Aorta (tissue), 5 donors: ENCODE measurements around the gene MYL6B. TPM values are rescaled to one million over a fixed set of nuclear protein-coding genes. Genes with fewer than 3 reads are reported as not detected.
A peak's percentile ranks its signal among the peaks of the same experiment; 100 is the strongest.
"Not testable (repeated sequence)": the region's sequence is repeated elsewhere in the genome, so short reads cannot be mapped to it uniquely, and the experiment has no call there.

Experiments used
- ATAC-seq: fragments of 200-7000 bp; cut with Tn5 transposase; one replicate; pipeline ENCODE4 v1.9.1; 2022; ENCODE audit warnings: moderate library complexity; ENCODE audit not compliant: low FRiP score
- DNase-seq, 2 donors: peaks; one replicate each; pipeline ENCODE4 v3.0.0-alpha.2; 2020
- H3K27ac ChIP-seq, 2 donors: one replicate each; pipeline ENCODE4 v1.5.1; 2013; ENCODE audit warnings: low read length in 2 of 2, mild to moderate bottlenecking in 2 of 2, moderate library complexity in 2 of 2, control low read depth in 1 of 2, inconsistent platforms in 1 of 2, low read depth in 1 of 2
- H3K27me3 ChIP-seq, 2 donors: one replicate each; pipeline ENCODE4 v1.6.1; 2013; ENCODE audit warnings: control low read depth in 1 of 2, low read length in 1 of 2, mild to moderate bottlenecking in 1 of 2, moderate library complexity in 1 of 2; ENCODE audit not compliant: insufficient read depth in 2 of 2, control insufficient read depth in 1 of 2
- H3K36me3 ChIP-seq, 2 donors: one replicate each; pipeline ENCODE4 v1.6.1; 2013; ENCODE audit warnings: control low read depth in 1 of 2, low read length in 1 of 2, mild to moderate bottlenecking in 1 of 2; ENCODE audit not compliant: insufficient read depth in 2 of 2, control insufficient read depth in 1 of 2
- H3K4me1 ChIP-seq, 2 donors: one replicate each; pipeline ENCODE4 v1.6.1; 2013; ENCODE audit warnings: low read length in 2 of 2, control low read depth in 1 of 2, mild to moderate bottlenecking in 1 of 2, moderate library complexity in 1 of 2; ENCODE audit not compliant: insufficient read depth in 2 of 2, control insufficient read depth in 1 of 2
- H3K4me3 ChIP-seq, 2 donors: one replicate each; pipeline ENCODE4 v1.5.1; 2013; ENCODE audit warnings: low read length in 2 of 2, control low read depth in 1 of 2, mild to moderate bottlenecking in 1 of 2
- H3K9me3 ChIP-seq: one replicate; pipeline ENCODE4 v1.6.1; 2013; ENCODE audit warnings: mild to moderate bottlenecking, low read length; ENCODE audit not compliant: control insufficient read depth
- WGBS, 2 donors: extraction: QIAGEN DNeasy Blood & Tissue Kit; methylation state at CpG; one replicate each; pipeline ENCODE4 v1.1.7; 2013; 5-methylcytosine and 5-hydroxymethylcytosine counted together
- intact Hi-C, 2 donors: fragments of 100-400 bp; cut with DNase I; formaldehyde crosslinking; loops; one replicate each; pipeline versions ENCODE4 v1.14.2 to v1.15.0; 2022
- polyA plus RNA-seq, 2 donors: library from polyadenylated mRNA; stranded (reverse); fragments of 200-250 nt; gene quantifications; one replicate each; pipeline ENCODE4 v1.2.3, GENCODE V29; 2013
- total RNA-seq, 2 donors: library from RNA; stranded (reverse); fragmentation: NEBNext Ultra II Directional; extraction: Animal tissue kit (Norgen Biotek cat#: 25700); gene quantifications; one replicate each; pipeline ENCODE4 v1.2.1, GENCODE V29; 2021
- donor health status: healthy with polysubstance abuse.
- donor health status: Bipolar disorder and iron deficiency.
- donor health status: DM: no; HTN: no; CAD: no.
- donor health status: DM: no; HTN: no; CAD: no.
- donor health status: DM: yes; HTN: yes; CAD: no.

MYL6B gene
- total and polyA plus RNA-seq, 4 donors = 30.2 to 101 (median 50.4) TPM

- Histone ChIP-seq H3K9me3 (no peaks in the 10 kb centered on the region), H3K4me3 (peak within 1 kb of the TSS; percentile 54 to 94), H3K27me3 (no peaks in the 10 kb centered on the region), H3K36me3 (peaks cover 3 to 4% of the 10 kb centered on the region in 2 donors), H3K4me1 (no peaks in the 10 kb centered on the region), H3K27ac (peak within 1 kb of the TSS; percentile 62 to 99)
- DNase-seq = peak; percentile 94 to 96
- WGBS, 2 donors = 1% methylated on average over 55 to 93 of the region's 93 CpGs
- peak; percentile 94 for ATAC-seq
- intact Hi-C loops = loop anchor here (1.0 to 2.0 kb wide), 4 partner anchors 29 to 71 kb away; partner anchors contain the start of gene ZC3H10 (in 1 of the 2)
Observed at GRCh38 chr12:56189099-56189917, 36.9 kb downstream of the MYL6B start, which contains the start of gene SMARCC2. TSS of gene SMARCC2 (minus strand) at chr12:56189483. CDS start at chr12:56189461, 22 bp downstream.

GRCh38 chr12:56189918-56190694 lies 37.7 kb downstream of the MYL6B start:
- Histone ChIP-seq H3K36me3 (peaks cover 0 to 2% of the 10 kb centered on the region in 2 donors), H3K27ac (peak overlapping the region; percentile 62 to 99), H3K27me3 (no peaks in the 10 kb centered on the region), H3K4me1 (no peaks in the 10 kb centered on the region), H3K4me3 (peak overlapping the region; percentile 33 to 94), H3K9me3 (no peaks in the 10 kb centered on the region)
- intact Hi-C loops = loop anchor here (1.0 to 5.0 kb wide), 7 partner anchors 29 to 275 kb away; partner anchors contain the start of genes ANKRD52 (in 1 of the 2) and ZC3H10 (in 1 of the 2)
- WGBS, 2 donors = 0 to 1% methylated on average over 42 of the region's 42 CpGs
- ATAC-seq = peak; percentile 84
- peak; percentile 82 to 94 for DNase-seq

GRCh38 chr12:56190695-56191155 lies 38.3 kb downstream of the MYL6B start:
- ATAC-seq = no peak
- no peak for DNase-seq
- no peaks in the 10 kb centered on the region for H3K4me1 ChIP-seq
- no peaks in the 10 kb centered on the region for H3K27me3 ChIP-seq
- WGBS, 2 donors = 15 to 21% methylated on average over 9 of the region's 9 CpGs
- peaks cover 0 to 1% of the 10 kb centered on the region in 2 donors for H3K36me3 ChIP-seq
- intact Hi-C loops = loop anchor here (2.0 to 5.0 kb wide), 3 partner anchors 37 to 274 kb away; partner anchors contain the start of gene ANKRD52 (in 1 of the 2)
- peak overlapping the region in 1 of 2 donors; percentile 34 for H3K27ac ChIP-seq
- no peaks in the 10 kb centered on the region for H3K9me3 ChIP-seq
- peak overlapping the region in 1 of 2 donors; percentile 33 for H3K4me3 ChIP-seq

- DNase-seq (no peak), ATAC-seq (no peak)
- H3K9me3 ChIP-seq = no peaks in the 10 kb centered on the region
- H3K36me3 ChIP-seq = no peaks in the 10 kb centered on the region
- intact Hi-C loops = loop anchor here in 1 of 2 donors (5.0 kb wide), 1 partner anchor 35 kb away; no protein-coding TSS in a partner anchor
- H3K4me1 ChIP-seq = no peaks in the 10 kb centered on the region
- no peak overlapping the region for H3K27ac ChIP-seq
- H3K27me3 ChIP-seq = no peaks in the 10 kb centered on the region
- no peak overlapping the region for H3K4me3 ChIP-seq
Observed at GRCh38 chr12:56192582-56192981, 40.2 kb downstream of the MYL6B start.

GRCh38 chr12:56193025-56193578 lies 40.7 kb downstream of the MYL6B start:
- Histone ChIP-seq H3K27ac (no peak overlapping the region), H3K4me3 (no peak overlapping the region), H3K9me3 (no peaks in the 10 kb centered on the region), H3K36me3 (no peaks in the 10 kb centered on the region), H3K27me3 (no peaks in the 10 kb centered on the region), H3K4me1 (no peaks in the 10 kb centered on the region)
- 33 to 48% methylated on average over 1 of the region's 1 CpG for WGBS, 2 donors
- DNase-seq = peak in 1 of 2 donors; percentile 80
- intact Hi-C loops = loop anchor here (1.0 to 5.0 kb wide), 2 partner anchors 31 to 34 kb away; partner anchors contain the start of gene NABP2 (in 1 of the 2)
- peak; percentile 50 for ATAC-seq

GRCh38 chr12:56196818-56197550 lies 44.6 kb downstream of the MYL6B start:
- H3K36me3 ChIP-seq, H3K9me3 ChIP-seq, H3K4me1 ChIP-seq, intact Hi-C loops, H3K27me3 ChIP-seq, H3K4me3 ChIP-seq: not testable (repeated sequence)
- WGBS, 2 donors = 34 to 35% methylated on average over 11 of the region's 11 CpGs
- DNase-seq = peak in 1 of 2 donors; percentile 59
- peak; percentile 61 for ATAC-seq
- peak overlapping the region in 1 of 2 donors; percentile 30 for H3K27ac ChIP-seq

- H3K27me3 ChIP-seq = no peaks in the 10 kb centered on the region
- H3K27ac ChIP-seq = no peak overlapping the region
- H3K4me1 ChIP-seq = no peaks in the 10 kb centered on the region
- no peak overlapping the region for H3K4me3 ChIP-seq
- 71 to 77% methylated on average over 9 of the region's 9 CpGs for WGBS, 2 donors
- no peaks in the 10 kb centered on the region for H3K36me3 ChIP-seq
- no peaks in the 10 kb centered on the region for H3K9me3 ChIP-seq
- intact Hi-C loops = no loop called here
- no peak for DNase-seq
- ATAC-seq = no peak
Observed at GRCh38 chr12:56197921-56198635, 45.7 kb downstream of the MYL6B start.
